Peyer's patch (tissue), 4 donors: ENCODE measurements around the gene TSPEAR. TPM values are rescaled to one million over a fixed set of nuclear protein-coding genes. Genes with fewer than 3 reads are reported as not detected.
A peak's percentile ranks its signal among the peaks of the same experiment; 100 is the strongest.

ENCODE experiments used
- DNase-seq, 3 donors: peaks; one replicate each; pipeline ENCODE4 v3.0.0-alpha.2; 2017 to 2019
- H3K27ac ChIP-seq, 4 donors: fragments of 200-600 bp; sonication (generic); one replicate each; pipeline ENCODE4 v1.5.1; 2016 to 2019
- H3K27me3 ChIP-seq, 2 donors: fragments of 200-600 bp; sonication (generic); one replicate each; pipeline ENCODE4 v1.5.1; 2019
- H3K36me3 ChIP-seq, 3 donors: fragments of 200-600 bp; sonication (generic); one replicate each; pipeline ENCODE4 v1.5.1; 2016 to 2019
- H3K4me1 ChIP-seq, 4 donors: fragments of 200-600 bp; sonication (generic); one replicate each; pipeline ENCODE4 v1.5.1; 2016 to 2019
- H3K4me3 ChIP-seq, 4 donors: fragments of 200-600 bp; sonication (generic); 1 replicate in 3 of 4; 2 replicates in 1 of 4; pipeline ENCODE4 v1.5.1; 2016 to 2019; ENCODE audit warnings: mild to moderate bottlenecking in 1 of 4
- H3K9me3 ChIP-seq, 4 donors: fragments of 200-600 bp; sonication (generic); one replicate each; pipeline ENCODE4 v1.5.1; 2016 to 2019; ENCODE audit warnings: mild to moderate bottlenecking in 1 of 4
- CTCF ChIP-seq, 6 experiments: fragments of 450-650 bp in 4 of 6; fragments of 200-600 bp in 2 of 6; sonication (generic) in 1 of 6; IDR thresholded peaks; one replicate each; pipeline ENCODE4 v1.5.1; 2017 to 2019; ENCODE audit warnings: antibody characterized with exemption in 6 of 6, mild to moderate bottlenecking in 3 of 6, moderate library complexity in 1 of 6
- POLR2A ChIP-seq, 2 donors: fragments of 450-650 bp; IDR thresholded peaks; one replicate each; pipeline ENCODE4 v1.5.1; 2017; ENCODE audit warnings: antibody characterized with exemption in 2 of 2, mild to moderate bottlenecking in 2 of 2, moderate library complexity in 2 of 2
- total RNA-seq, 4 donors: library from RNA; depleted of rRNA; stranded (reverse); fragments of >200 nt; gene quantifications; one replicate each; pipeline ENCODE4 v1.1.0, GENCODE V29; 2016

The TSPEAR gene
- total RNA-seq, 4 donors from 2014 or later = 0.47 TPM; not detected in 3

DNA sequence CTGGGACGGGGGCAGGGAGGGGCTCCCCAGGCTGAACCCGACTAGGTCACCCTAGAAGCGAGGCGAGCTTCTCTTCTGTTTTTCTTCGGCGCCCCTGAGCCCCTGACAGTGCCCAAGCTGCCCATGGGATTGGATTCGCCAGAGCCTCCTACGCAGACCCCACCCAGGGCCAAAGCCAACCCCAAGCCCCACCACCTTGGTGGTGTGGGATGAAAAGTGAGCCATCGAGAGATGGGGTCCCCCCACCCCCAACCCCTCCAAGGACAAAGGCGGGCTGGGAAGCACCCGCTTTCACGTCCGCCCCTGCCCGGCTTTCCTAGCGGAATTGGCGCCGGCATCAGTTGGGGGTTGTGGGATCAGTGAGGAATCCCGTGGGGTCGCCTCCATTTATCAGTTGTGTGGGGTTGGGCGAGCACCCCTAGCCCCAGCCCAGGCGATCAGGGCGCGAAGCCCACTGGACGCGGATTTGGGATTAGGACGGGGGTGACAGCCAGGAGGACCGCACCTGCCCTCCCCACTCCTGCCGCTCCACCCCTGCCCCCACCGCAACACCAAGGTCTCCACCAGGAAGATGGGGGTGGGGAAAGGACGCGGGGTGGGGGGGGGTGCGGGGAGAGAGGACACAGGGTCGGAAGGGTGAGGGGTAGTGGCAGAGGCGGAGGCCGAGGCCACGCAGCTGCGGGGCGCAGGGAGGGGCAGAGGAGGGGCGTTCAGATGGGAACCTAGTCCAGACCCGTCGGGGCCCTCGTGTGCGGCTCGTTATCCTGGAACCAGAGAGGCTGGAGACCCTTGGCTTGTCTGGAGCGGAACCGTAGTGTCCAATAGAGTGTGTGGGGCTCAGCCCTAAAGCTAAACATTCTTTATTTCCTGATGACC is 4.4 kb downstream of the TSPEAR start:
- TF ChIP-seq CTCF (IDR thresholded peaks at IDR 0.05) (no peak), POLR2A (IDR thresholded peaks at IDR 0.05) (no peak)
- Histone ChIP-seq H3K4me1 (peaks cover 0 to 11% (median 0%) of the 10 kb centered on the region in 4 donors), H3K27me3 (peaks cover 0 to 25% of the 10 kb centered on the region in 2 donors), H3K9me3 (peaks cover 0 to 6% (median 2%) of the 10 kb centered on the region in 4 donors), H3K4me3 (no peak overlapping the region), H3K27ac (no peak overlapping the region), H3K36me3 (no peaks in the 10 kb centered on the region)
- DNase-seq = peak in 1 of 3 donors; percentile 38

- H3K4me3 ChIP-seq = no peak overlapping the region
- TF ChIP-seq CTCF (IDR thresholded peaks at IDR 0.05) (no peak), POLR2A (IDR thresholded peaks at IDR 0.05) (no peak)
- H3K27me3 ChIP-seq = peaks cover 0 to 17% of the 10 kb centered on the region in 2 donors
- H3K9me3 ChIP-seq = peaks cover 0 to 6% (median 2%) of the 10 kb centered on the region in 4 donors
- H3K27ac ChIP-seq = no peak overlapping the region
- no peaks in the 10 kb centered on the region for H3K36me3 ChIP-seq
- peak in 2 of 3 donors; percentile 40 for DNase-seq
- H3K4me1 ChIP-seq = peaks cover 0 to 4% (median 0%) of the 10 kb centered on the region in 4 donors
Measured at GRCh38 chr21:44706026-44706705, 5.2 kb downstream of the TSPEAR start.

DNA sequence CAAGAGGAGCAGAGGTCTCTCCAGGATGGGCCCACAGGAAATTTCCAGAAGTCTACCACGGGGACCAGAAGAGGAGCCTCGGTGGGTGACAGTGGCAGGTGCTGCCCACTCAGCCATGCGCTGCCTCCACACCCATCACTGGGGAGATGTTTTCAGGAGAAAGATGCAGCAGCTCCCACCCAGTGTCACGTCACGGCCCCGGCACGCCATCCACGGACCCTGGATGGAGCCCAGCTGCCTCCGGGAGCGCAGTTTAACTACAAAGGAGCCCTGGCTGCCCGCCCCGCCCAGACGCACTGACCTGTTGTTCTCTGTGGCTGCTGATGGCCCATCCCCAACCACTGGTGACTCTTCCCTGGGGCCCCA is 6.8 kb downstream of the TSPEAR start:
- H3K4me3 ChIP-seq = no peak overlapping the region
- no peaks in the 10 kb centered on the region for H3K4me1 ChIP-seq
- TF ChIP-seq POLR2A (IDR thresholded peaks at IDR 0.05) (no peak), CTCF (IDR thresholded peaks at IDR 0.05) (no peak)
- H3K27ac ChIP-seq = no peak overlapping the region
- peaks cover 0 to 6% (median 2%) of the 10 kb centered on the region in 4 donors for H3K9me3 ChIP-seq
- DNase-seq = peak in 1 of 3 donors; percentile 29
- peaks cover 0 to 13% of the 10 kb centered on the region in 2 donors for H3K27me3 ChIP-seq
- no peaks in the 10 kb centered on the region for H3K36me3 ChIP-seq

DNA sequence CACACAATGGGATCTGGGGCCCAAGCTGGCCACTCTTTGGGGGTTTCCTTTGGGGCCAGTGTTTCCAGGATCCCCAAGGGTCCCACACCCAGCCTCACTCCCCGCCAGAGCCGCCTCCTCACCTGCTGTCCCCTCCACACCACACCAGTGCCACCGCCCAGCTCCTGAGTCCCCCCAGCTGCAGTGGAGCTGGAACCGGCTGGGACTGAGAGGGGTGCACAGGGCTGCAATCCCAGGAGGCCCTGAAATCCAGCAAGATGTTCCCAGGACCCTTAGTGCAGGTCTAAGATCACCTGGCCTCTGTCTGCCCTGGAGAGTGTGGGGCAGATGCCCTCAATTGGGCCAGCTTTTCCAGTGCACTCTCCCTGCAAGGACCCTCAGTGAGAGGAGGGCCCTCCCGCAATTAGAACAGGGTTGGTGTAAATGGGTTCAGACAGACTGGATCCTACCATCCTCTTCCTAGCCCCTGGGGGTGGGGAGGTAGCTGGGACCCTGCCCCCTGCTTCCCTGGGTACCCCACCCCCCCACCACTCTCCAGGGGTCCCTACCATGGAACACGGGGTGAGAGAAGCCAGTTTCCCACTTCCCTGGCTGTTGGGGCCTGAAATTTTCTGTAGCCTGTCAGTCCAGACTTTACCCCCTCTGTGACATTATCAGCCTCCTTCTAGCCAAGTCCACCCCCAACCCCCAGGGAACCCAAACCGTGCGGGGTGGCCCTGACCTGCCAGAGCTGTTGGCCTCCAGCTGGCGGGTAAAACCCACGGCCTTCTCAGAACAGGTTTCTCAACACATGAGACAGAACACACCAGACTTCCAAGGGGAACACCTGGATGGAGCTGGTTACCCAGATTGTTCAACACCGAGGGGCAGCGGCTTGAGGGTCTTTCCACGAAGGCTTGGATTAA is 7.4 kb downstream of the TSPEAR start:
- Histone ChIP-seq H3K9me3 (peaks cover 0 to 6% (median 2%) of the 10 kb centered on the region in 4 donors), H3K27ac (no peak overlapping the region), H3K4me1 (no peaks in the 10 kb centered on the region), H3K4me3 (no peak overlapping the region), H3K27me3 (peaks cover 0 to 13% of the 10 kb centered on the region in 2 donors), H3K36me3 (no peaks in the 10 kb centered on the region)
- no peak for TF ChIP-seq CTCF (IDR thresholded peaks at IDR 0.05)
- no peak for TF ChIP-seq POLR2A (IDR thresholded peaks at IDR 0.05)
- peak in 1 of 3 donors; percentile 26 for DNase-seq
